ENCODE measurements around the gene HOXD3.
A peak's percentile ranks its signal among the peaks of the same experiment; 100 is the strongest.

Gene HOXD3

GRCh38 chr2:176156807-176157498, at the start of gene HOXD3:
Gene HOXD3, plus strand, starts transcription at chr2:176157307. Its CDS starts 11,808 bp downstream, at chr2:176169115.
- no peak for DNase-seq
- in situ Hi-C loops (cut with MboI; ENCODE audit: low pct_unique_long_range_greater_than_20kb, low sequenced_read_pairs): no loop called here

GRCh38 chr2:176107731-176108181, 49.4 kb upstream of the HOXD3 start:
- in situ Hi-C loops (cut with MboI; ENCODE audit: low pct_unique_long_range_greater_than_20kb, low sequenced_read_pairs): no loop called here
- DNase-seq: no peak

GRCh38 chr2:176109192-176109901, 47.8 kb upstream of the HOXD3 start:
- DNase-seq: no peak
- in situ Hi-C loops (cut with MboI; ENCODE audit: low pct_unique_long_range_greater_than_20kb, low sequenced_read_pairs): no loop called here

- DNase-seq: no peak
- in situ Hi-C loops (cut with MboI; ENCODE audit: low pct_unique_long_range_greater_than_20kb, low sequenced_read_pairs): no loop called here
Observed at GRCh38 chr2:176109946-176110345, 47.2 kb upstream of the HOXD3 start.

- in situ Hi-C loops (cut with MboI; ENCODE audit: low pct_unique_long_range_greater_than_20kb, low sequenced_read_pairs): no loop called here
- no peak for DNase-seq
Observed at GRCh38 chr2:176110415-176111308, 46.4 kb upstream of the HOXD3 start.

- peak; percentile 63 for DNase-seq
- in situ Hi-C loops (cut with MboI; ENCODE audit: low pct_unique_long_range_greater_than_20kb, low sequenced_read_pairs): no loop called here
Observed at GRCh38 chr2:176111309-176111663, 45.8 kb upstream of the HOXD3 start.

- in situ Hi-C loops (cut with MboI; ENCODE audit: low pct_unique_long_range_greater_than_20kb, low sequenced_read_pairs): no loop called here
- DNase-seq: no peak
Observed at GRCh38 chr2:176111846-176112374, 45.2 kb upstream of the HOXD3 start.

- in situ Hi-C loops (cut with MboI; ENCODE audit: low pct_unique_long_range_greater_than_20kb, low sequenced_read_pairs): no loop called here
- no peak for DNase-seq
Observed at GRCh38 chr2:176112375-176113302, 44.5 kb upstream of the HOXD3 start.

- DNase-seq: no peak
- in situ Hi-C loops (cut with MboI; ENCODE audit: low pct_unique_long_range_greater_than_20kb, low sequenced_read_pairs): no loop called here
Observed at GRCh38 chr2:176114120-176114929, 42.8 kb upstream of the HOXD3 start.

- in situ Hi-C loops (cut with MboI; ENCODE audit: low pct_unique_long_range_greater_than_20kb, low sequenced_read_pairs): no loop called here
- DNase-seq: no peak
Observed at GRCh38 chr2:176114930-176115625, 42.0 kb upstream of the HOXD3 start.

- in situ Hi-C loops (cut with MboI; ENCODE audit: low pct_unique_long_range_greater_than_20kb, low sequenced_read_pairs): no loop called here
- no peak for DNase-seq
Observed at GRCh38 chr2:176115883-176116813, 41.0 kb upstream of the HOXD3 start, which contains the start of gene HOXD10. Gene HOXD10, plus strand, starts transcription at chr2:176116778. Its CDS starts 56 bp downstream, at chr2:176116834.

GRCh38 chr2:176117162-176117822, 39.8 kb upstream of the HOXD3 start:
- in situ Hi-C loops (cut with MboI; ENCODE audit: low pct_unique_long_range_greater_than_20kb, low sequenced_read_pairs): no loop called here
- DNase-seq: no peak

- in situ Hi-C loops (cut with MboI; ENCODE audit: low pct_unique_long_range_greater_than_20kb, low sequenced_read_pairs): no loop called here
- no peak for DNase-seq
Observed at GRCh38 chr2:176117823-176118371, 39.2 kb upstream of the HOXD3 start.

- in situ Hi-C loops (cut with MboI; ENCODE audit: low pct_unique_long_range_greater_than_20kb, low sequenced_read_pairs): no loop called here
- no peak for DNase-seq
Observed at GRCh38 chr2:176118601-176119339, 38.3 kb upstream of the HOXD3 start.
